CD4-positive, alpha-beta T cell treated with Interleukin-17A for 4 hours (primary cell): ENCODE measurements around the gene OSBPL1A.

Experiments
- DNase-seq: peaks from one replicate; pipeline ENCODE4 v3.0.0-alpha.2; 2020; ENCODE audit warnings: mixed read lengths

Gene OSBPL1A

GRCh38 chr18:24322584-24323136 lies 75.0 kb downstream of the OSBPL1A start:
- DNase-seq, result no peak

DNA sequence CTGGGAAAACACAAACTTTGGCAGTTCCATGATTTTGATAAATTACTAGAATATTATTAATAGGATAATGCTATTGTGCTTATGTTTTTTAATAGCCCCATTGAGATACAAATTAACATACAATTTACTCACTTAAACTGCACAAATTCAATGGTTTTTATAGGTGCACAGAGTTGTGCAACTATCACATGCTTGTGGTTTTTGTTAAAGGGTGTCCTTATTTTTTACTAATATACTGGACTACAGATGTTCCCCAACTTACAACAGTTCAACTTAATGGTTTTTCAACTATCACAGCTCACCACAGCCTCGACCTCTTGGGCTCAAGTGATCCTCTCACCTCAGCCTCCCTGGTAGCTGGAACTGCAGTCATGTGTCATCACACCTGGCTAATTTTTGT lies 76.6 kb downstream of the OSBPL1A start:
- DNase-seq, result no peak

- no peak for DNase-seq
Observed at GRCh38 chr18:24319757-24320156, 77.9 kb downstream of the OSBPL1A start.

DNA sequence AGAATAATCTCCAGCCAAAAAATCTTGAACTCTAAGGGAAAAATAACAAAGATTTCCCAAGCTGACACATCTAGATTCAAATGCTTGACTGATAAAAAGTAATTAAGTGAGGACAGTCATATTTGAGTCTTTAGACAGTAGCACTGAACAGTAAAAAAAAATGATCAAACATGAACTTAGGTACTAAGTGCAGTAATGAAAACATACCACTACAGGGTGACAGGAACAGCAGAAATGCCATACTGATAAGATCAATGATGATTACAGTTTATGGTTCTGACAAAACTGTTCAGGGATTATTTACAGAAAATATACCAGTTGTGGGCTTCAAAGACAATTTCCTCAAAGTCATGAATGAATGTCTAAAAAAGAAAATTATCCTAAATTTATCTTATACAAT lies 80.3 kb downstream of the OSBPL1A start:
- DNase-seq, result no peak

GRCh38 chr18:24315170-24315569 lies 82.5 kb downstream of the OSBPL1A start:
- no peak for DNase-seq

DNA sequence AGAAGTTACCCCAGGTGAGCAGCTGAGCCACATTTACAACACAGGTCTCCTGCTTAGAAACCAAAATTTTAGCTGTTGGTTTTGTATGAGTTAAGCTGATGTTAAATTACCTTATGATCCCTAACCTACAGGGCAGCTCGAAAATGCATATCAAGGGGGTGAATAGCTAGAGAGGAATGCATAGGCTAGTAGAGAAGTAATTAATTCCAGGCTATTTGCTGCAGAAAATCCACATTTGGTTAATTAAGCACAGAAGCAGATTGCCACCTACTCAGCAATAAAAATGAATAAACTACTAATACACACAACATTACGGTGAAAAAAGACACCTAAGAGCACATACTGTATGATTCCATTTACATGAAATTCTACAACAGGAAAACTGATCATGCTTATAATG lies 91.4 kb downstream of the OSBPL1A start:
- no peak for DNase-seq

- DNase-seq, result no peak
Observed at GRCh38 chr18:24300703-24301102, 96.9 kb downstream of the OSBPL1A start.

DNA sequence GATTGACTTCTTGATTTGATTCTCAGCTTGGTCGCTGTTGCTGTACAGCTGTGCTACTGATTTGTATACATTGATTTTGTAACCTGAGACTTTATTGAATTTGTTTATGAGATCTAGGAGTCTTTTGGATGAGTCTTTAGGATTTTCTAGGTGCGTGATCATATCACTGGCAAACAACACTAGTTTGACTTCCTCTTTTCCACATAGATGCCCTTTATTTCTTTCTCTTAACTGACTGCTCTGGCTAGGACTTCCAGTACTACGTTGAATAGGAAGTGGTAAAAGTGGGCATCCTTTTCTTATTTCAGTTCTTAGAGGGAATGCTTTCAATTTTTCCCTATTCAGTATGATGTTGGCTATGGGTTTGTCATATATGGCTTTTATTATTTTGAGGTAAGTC lies 101.3 kb downstream of the OSBPL1A start:
- DNase-seq, result no peak

DNA sequence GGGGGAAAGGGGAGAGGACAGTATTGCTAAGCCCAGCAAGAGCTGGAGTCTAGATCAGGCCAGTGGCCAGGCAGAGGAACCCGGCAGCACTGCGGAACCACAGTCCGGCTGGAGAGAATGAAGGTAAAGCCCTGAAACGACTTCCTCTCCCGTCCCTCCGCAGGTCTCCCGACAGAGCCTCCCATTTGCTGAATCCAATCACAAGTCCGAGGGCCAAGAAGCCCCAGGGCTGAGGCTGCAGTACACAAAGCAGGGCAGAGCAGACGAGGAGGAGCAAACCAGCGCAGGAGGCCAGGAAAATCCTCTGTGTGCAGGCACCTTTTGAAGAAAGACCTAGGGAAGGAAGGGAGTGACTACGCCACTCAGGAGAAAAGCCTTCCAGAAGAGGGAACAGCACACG lies 104.4 kb downstream of the OSBPL1A start:
- no peak for DNase-seq

GRCh38 chr18:24278591-24278990 lies 119.0 kb downstream of the OSBPL1A start:
- no peak for DNase-seq

- DNase-seq, result no peak
Observed at GRCh38 chr18:24277516-24278195, 120.0 kb downstream of the OSBPL1A start.

GRCh38 chr18:24276994-24277393 lies 120.6 kb downstream of the OSBPL1A start:
- DNase-seq, result no peak

DNA sequence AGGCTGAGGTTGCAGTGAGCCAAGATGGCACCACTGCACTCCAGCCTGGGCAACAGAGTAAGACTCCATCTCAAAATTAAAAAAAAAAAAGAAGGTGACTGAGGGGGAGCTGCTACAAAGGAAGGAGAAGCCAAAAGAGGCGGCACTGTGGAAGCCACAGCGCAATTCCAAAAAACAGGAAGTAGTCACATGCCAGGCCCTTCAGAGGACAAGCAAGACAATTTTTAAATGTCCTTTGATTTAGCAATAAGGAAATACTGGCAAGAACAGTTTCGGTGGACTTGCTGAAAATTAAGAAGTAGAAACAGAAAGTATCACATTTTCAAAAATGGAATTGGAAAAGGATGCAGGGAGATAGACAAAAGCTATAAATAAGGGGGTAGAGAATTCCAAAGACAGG lies 122.8 kb downstream of the OSBPL1A start:
- DNase-seq, result no peak

- DNase-seq, result no peak
Observed at GRCh38 chr18:24273596-24273995, 124.0 kb downstream of the OSBPL1A start.

DNA sequence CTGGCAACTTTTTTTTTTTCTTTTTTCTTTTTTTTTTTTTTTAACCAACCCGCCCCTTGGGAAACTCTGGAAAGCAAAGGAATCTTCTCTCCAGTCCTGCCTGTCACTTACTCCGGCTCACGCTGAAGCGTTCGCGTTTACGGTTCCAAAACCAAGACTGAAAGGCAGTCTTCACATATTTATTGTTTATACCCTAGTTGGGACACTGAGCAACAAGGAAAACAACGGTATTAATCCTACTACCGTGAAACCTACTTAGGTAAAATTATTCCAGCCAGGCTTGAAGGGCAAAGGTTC lies 125.4 kb downstream of the OSBPL1A start:
- DNase-seq, result no peak

GRCh38 chr18:24271381-24272228 lies 126.0 kb downstream of the OSBPL1A start:
- DNase-seq, result peak; percentile 2

DNA sequence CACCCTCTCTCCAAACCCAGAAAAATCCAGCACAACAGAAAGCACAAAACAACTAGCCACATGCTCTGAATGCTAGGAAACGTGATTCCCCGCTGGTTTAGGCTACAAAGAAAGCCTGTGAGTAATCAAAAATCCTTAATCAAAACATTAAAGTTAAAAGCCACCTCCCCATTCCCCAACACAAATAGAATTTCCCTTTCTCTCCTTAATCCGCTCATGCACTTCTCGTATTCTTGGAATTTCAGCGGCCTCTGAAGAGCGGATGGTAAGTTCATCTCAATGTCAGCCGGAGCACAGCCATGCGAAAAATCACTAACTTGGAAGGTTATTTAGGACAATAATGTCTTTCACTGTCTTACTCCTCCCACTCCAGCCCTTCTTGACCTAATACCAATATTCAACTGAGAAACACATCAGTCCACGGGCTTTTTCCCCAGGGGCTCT lies 126.7 kb downstream of the OSBPL1A start:
- DNase-seq, result no peak

DNA sequence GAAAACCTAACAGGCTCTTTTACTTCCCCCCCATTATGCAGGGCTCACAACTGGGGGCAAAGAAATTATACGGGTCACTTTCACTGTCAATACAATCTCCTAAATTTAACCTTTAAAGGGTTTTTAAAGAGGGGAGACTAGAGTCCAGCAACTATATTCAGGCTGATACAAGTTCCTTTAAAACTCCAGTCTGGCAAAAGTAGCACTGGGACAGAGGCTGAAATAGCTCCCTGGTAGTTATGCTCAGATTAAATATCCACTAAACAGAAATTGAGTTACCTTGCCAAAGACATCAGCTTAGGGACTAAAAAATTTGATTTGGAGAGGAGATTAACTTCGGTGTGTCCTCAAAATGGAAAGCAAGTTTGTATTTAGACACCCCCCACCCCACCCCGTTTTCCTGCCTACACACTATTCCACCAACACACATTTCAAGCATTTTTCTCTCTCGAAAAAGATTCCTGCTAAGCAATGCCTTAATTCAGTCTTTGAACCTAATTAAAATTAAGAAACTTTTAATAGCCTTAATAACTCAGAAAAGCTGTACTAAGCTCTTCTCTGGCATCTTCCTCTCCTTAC lies 127.2 kb downstream of the OSBPL1A start:
- no peak for DNase-seq

DNA sequence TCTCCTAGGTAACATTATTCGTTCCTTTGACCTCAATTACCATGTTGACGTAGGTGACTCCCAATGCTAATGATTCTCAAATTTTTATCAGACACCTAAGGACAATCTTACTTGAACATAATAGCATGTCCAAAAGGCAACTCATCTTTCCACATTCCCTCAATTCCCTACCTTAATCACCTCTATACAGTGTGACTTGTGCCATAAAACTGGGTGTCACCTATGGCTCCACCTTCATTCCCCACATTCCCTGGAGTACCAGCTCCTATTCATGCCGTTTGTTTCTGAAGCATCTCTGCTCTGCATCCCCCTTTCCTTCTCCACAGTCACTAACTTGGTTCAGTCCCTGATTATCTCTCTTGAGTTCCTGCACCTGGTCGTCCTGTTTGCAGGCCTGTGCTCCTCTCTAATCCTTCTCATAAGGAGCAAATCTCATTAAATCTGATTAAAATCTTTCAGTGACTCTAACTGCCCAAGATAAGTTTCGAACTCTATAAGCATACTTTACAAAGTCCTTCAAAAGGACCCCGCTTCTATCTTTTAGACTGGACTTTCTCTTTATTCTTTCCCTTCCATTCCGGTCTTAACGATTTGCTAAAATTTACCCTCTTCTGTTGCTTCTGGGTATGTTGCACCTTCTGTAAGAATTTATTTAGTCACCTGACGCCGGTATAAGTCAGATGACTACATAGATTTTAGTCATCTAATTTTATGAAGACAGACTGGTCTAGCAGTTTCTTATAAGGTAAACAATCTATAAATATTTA lies 128.7 kb downstream of the OSBPL1A start:
- no peak for DNase-seq

DNA sequence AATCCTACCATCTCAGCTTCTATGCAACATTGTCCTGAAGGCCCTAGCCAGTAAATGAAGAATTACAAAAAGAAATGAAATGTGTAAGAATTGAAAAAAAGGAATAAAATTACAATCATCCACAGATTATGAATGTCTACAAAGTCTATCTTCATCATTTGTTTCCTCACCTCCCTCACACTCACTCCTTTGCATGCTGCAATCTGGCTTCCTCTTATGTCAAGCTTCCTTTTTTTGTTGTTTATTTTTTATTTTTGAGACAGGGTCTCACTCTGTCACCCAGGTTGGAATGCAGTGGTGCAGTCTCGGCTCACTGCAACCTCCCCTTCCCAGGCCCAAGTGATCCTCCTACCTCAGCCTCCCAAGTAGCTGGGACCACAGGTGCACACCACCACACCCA lies 129.7 kb downstream of the OSBPL1A start:
- DNase-seq, result no peak

GRCh38 chr18:24266131-24266530 lies 131.5 kb downstream of the OSBPL1A start:
- DNase-seq, result no peak

- no peak for DNase-seq
Observed at GRCh38 chr18:24265502-24266064, 132.0 kb downstream of the OSBPL1A start.

- DNase-seq, result no peak
Observed at GRCh38 chr18:24263050-24263449, 134.6 kb downstream of the OSBPL1A start.
